ENCODE results near the gene MPP1. TPM values are rescaled to one million over a fixed set of nuclear protein-coding genes. Genes with fewer than 3 reads are reported as not detected.
"Not testable (repeated sequence)": the region's sequence is repeated elsewhere in the genome, so short reads cannot be mapped to it uniquely, and the experiment has no call there.

The MPP1 gene
- total RNA-seq, 4 donors from 2014 or later = 14.3 to 43.2 (median 17.0) TPM

DNA sequence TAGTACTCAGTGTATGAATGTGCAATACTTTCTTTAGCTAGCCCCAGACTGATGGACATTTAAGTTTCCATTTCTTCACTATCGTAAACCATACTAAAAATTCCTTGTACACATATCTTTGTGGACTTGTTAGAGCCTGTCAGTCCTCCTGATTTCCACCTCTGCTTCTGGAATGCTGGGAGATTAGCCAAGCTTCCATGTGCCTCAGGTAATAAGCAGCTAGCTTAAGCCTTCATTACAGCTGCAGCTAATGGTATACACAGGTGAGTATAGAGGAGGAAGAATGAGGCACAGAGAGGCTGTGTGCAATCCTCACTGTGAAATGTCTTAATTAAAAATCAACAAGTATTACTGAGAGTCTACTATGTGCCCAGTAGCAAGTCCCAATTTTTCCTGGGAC, 19.4 kb upstream of the MPP1 start:
- Histone ChIP-seq H3K4me1 (no peaks in the 10 kb centered on the region), H3K9me3 (no peaks in the 10 kb centered on the region), H3K27me3 (no peaks in the 10 kb centered on the region), H3K4me3 (no peak overlapping the region), H3K27ac (no peak overlapping the region), H3K36me3 (no peaks in the 10 kb centered on the region)
- 77 to 78% methylated on average over 1 of the region's 1 CpG for WGBS, 2 donors
- no peak for DNase-seq (ENCODE audit: low spot score in 2 of 2)
- TF ChIP-seq EP300 (IDR thresholded peaks at IDR 0.05) = no peak
- TF ChIP-seq CTCF (IDR thresholded peaks at IDR 0.05) = no peak
- no peak for TF ChIP-seq POLR2A (IDR thresholded peaks at IDR 0.05)

DNA sequence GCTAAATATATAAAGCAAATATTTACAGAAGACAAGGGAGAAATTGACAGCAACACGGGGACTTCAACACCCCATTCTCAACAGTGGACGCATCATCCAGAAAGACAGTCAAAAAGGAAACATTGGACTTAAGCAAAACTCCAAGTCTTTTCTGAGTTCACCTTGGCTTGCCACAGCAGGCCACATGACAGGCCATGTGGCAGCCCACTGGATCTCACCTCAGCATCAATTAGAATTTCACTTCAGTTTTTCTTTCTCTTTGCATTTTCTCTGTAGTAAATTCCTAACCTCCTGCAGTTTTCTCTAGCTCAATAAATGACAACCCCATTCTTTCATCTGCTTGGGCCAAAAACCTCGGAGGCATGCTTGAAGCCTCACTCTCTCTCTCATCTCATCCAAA, 16.7 kb upstream of the MPP1 start:
- Histone ChIP-seq H3K36me3 (no peaks in the 10 kb centered on the region), H3K4me3 (no peak overlapping the region), H3K9me3 (no peaks in the 10 kb centered on the region), H3K27ac (no peak overlapping the region), H3K27me3 (no peaks in the 10 kb centered on the region), H3K4me1 (no peaks in the 10 kb centered on the region)
- WGBS, 2 donors = 66 to 74% methylated on average over 3 of the region's 3 CpGs
- DNase-seq (ENCODE audit: low spot score in 2 of 2) = no peak
- no peak for TF ChIP-seq POLR2A (IDR thresholded peaks at IDR 0.05)
- TF ChIP-seq EP300 (IDR thresholded peaks at IDR 0.05) = no peak
- no peak for TF ChIP-seq CTCF (IDR thresholded peaks at IDR 0.05)

GRCh38 chrX:154821523-154821922, 16.2 kb upstream of the MPP1 start:
- no peak overlapping the region for H3K4me3 ChIP-seq
- TF ChIP-seq EP300 (IDR thresholded peaks at IDR 0.05) (no peak), CTCF (IDR thresholded peaks at IDR 0.05) (no peak), POLR2A (IDR thresholded peaks at IDR 0.05) (no peak)

GRCh38 chrX:154819771-154820341, 14.6 kb upstream of the MPP1 start:
- no peaks in the 10 kb centered on the region for H3K9me3 ChIP-seq
- no peaks in the 10 kb centered on the region for H3K36me3 ChIP-seq
- TF ChIP-seq POLR2A (IDR thresholded peaks at IDR 0.05) = no peak
- DNase-seq (ENCODE audit: low spot score in 2 of 2) = no peak
- 73 to 79% methylated on average over 7 of the region's 7 CpGs for WGBS, 2 donors
- no peaks in the 10 kb centered on the region for H3K27me3 ChIP-seq
- H3K27ac ChIP-seq = no peak overlapping the region
- no peaks in the 10 kb centered on the region for H3K4me1 ChIP-seq
- no peak overlapping the region for H3K4me3 ChIP-seq

More at GRCh38 chrX:154821523-154821922, 16.2 kb upstream of the MPP1 start:
- H3K9me3 ChIP-seq = no peaks in the 10 kb centered on the region
- H3K27me3 ChIP-seq = no peaks in the 10 kb centered on the region
- DNase-seq (ENCODE audit: low spot score in 2 of 2) = no peak
- H3K36me3 ChIP-seq = no peaks in the 10 kb centered on the region
- no peaks in the 10 kb centered on the region for H3K4me1 ChIP-seq
- H3K27ac ChIP-seq = no peak overlapping the region

DNA sequence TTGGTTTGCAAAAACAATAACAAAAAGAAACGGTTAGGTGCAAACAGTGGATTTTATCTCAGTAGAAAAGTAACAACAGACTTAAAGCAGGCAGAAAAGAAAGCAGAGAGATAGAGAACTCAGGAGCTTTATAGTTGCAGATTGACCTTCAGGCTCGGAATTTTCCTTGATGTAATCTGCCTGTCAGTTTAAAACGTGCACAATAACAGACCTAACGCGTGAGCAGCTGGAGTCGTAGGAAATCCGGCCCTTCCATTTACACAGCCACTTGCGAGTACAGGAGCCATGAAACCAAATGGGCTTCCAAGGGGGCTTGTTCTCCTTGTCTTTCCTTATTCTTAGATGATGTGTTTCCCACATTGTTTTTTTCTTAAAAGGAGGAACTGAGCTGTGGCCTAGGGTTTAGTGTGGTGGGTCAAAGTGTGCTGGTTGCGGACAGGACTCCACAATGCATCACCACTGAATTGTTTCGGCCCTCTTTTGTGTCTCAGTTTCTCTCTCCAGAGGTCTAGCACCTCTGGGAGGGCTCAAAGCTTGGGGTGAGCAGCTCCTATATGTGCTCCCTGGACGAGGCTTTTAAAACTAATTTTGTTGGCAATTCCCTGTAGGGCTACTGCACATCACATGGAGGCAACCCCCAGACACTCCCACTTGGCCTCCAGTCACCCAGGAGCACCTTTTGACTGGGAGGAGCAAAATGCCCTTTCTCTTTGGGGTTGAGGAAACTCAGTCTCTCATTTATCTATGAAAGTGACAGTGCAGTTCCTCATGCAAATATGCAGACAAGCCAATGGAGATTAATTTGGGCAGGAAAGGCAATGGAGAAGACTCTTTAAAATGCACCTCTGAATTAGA, 13.9 kb upstream of the MPP1 start:
- no peak for DNase-seq (ENCODE audit: low spot score in 2 of 2)
- Histone ChIP-seq H3K4me3 (no peak overlapping the region), H3K27ac (no peak overlapping the region), H3K4me1 (no peaks in the 10 kb centered on the region), H3K36me3 (no peaks in the 10 kb centered on the region), H3K27me3 (no peaks in the 10 kb centered on the region), H3K9me3 (no peaks in the 10 kb centered on the region)
- WGBS, 2 donors = 69 to 70% methylated on average over 11 of the region's 11 CpGs
- TF ChIP-seq EP300 (IDR thresholded peaks at IDR 0.05) (no peak), POLR2A (IDR thresholded peaks at IDR 0.05) (no peak), CTCF (IDR thresholded peaks at IDR 0.05) (no peak)

GRCh38 chrX:154817048-154817618, 11.8 kb upstream of the MPP1 start:
- not testable (repeated sequence) for H3K27me3 ChIP-seq; H3K9me3 ChIP-seq; H3K27ac ChIP-seq; H3K4me1 ChIP-seq; DNase-seq (ENCODE audit: low spot score in 2 of 2); H3K36me3 ChIP-seq; H3K4me3 ChIP-seq
- WGBS, 2 donors = 88 to 93% methylated on average over 9 to 19 of the region's 19 CpGs

DNA sequence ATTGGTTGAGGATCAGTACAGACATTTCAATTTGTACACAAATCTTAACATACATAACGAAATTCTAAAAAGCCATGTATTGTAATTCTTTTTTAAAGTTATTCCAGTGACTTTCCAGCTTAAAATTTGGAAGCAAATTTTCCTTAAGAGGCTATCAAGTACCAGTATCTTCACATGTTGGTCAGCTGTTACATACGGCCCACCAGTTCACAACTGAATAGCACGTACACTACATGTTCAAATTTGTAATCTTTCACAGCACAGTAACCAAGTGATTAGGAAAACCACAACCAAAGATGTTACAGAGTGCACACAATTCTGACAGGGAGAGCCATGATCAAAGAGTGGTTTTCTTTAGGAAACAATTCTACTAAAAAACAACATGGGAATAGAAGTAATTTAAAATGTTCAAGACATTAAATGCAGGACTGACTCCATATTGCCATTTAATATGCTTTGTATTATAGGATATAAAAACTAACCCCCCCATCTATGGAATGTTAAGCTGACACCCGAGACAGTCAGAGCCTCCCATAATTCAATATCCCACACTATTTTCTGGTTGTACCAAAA, 11.1 kb upstream of the MPP1 start:
- not testable (repeated sequence) for H3K4me1 ChIP-seq; DNase-seq (ENCODE audit: low spot score in 2 of 2); H3K27ac ChIP-seq; H3K9me3 ChIP-seq; H3K27me3 ChIP-seq; H3K36me3 ChIP-seq; H3K4me3 ChIP-seq
- WGBS, 2 donors = 77 to 80% methylated on average over 4 of the region's 4 CpGs
